Activated CD4-positive, alpha-beta T cell treated with anti-CD3 and anti-CD28 coated beads, Interleukin-2, amount 50 U/mL, for 1 hour (primary cell): ENCODE results near the gene ROR1.
A peak's percentile ranks its signal among the peaks of the same experiment; 100 is the strongest.

Experiments
- DNase-seq: peaks from one replicate; pipeline ENCODE4 v3.0.0-alpha.2; 2020

Gene ROR1

DNA sequence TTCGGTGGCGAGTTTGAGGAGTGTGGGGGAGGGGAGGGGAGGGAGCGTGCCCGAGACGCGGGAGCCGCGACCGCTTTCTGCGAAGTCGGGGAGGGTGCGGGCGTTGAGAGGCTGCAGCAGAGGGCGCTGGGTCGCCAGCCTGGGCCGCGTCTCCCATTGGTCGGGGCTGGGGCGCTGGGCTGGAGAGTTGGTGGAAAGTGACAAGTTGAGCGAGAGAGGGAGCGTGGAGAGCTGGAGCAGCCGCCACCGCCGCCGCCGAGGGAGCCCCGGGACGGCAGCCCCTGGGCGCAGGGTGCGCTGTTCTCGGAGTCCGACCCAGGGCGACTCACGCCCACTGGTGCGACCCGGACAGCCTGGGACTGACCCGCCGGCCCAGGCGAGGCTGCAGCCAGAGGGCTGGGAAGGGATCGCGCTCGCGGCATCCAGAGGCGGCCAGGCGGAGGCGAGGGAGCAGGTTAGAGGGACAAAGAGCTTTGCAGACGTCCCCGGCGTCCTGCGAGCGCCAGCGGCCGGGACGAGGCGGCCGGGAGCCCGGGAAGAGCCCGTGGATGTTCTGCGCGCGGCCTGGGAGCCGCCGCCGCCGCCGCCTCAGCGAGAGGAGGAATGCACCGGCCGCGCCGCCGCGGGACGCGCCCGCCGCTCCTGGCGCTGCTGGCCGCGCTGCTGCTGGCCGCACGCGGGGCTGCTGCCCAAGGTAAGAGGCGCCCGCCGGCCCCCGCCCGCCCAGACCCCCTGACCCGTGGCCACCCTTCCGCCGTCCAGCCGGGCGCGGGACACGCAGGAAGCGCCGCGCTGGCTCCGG is at the start of gene ROR1:
Gene ROR1 (plus strand): TSS at position 203 of the 802 bp plus-strand sequence.
- DNase-seq = peak; percentile 28

DNA sequence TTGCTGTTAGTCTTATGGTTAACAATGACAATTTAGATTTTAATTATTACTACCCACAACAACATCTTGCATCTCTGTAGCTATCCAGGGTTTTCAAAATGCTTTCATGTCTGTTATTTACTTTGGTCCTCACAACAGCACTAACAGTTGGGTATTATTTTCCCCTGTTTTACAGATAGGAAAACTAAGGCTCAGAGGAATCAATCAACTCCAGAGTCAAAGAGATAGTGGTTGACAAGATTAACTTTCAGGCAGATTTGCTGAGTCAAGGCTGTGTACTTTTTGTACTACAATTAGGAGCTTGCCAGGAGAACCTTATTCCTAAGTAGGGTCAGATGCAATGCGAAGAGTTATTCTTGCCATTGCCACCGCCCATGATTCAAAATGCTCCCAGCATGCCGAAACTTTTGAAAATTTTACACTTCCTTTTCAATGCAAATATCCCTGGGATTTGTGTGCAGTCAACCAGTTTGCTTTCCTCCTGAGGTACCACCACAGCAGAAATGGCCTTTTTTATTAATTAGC is 49.4 kb upstream of the ROR1 start:
- DNase-seq = no peak

DNA sequence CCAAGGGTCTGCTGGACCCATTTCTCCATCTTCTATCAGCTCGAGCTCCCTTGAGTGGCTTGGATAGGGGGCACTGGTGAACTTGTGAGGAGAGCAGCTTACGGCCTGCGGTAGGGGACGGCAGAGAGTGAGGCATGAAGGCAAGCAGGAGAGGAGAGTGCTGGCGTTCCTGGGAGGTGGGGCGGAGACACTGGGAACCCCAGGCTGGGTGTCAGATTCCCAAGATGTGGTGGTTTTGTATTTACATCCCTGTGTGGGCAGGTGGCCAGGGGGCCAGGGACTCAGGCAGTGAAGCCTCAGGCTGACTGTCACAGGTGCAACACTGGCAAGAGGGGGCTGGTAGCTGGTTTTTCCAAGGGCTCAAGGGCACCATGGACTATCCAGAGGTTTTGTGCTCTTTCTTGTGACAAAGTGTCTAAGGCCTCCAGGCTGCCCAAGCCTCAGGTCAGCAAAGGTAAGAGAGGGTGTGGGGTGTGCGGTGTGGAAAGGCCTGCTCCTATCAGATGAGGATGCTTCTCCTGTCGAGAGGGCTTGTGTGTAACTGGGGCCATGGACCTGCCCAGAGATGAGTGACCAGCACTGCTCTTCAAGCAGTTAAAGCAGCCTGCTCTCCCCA is 45.1 kb upstream of the ROR1 start:
- DNase-seq = no peak

DNA sequence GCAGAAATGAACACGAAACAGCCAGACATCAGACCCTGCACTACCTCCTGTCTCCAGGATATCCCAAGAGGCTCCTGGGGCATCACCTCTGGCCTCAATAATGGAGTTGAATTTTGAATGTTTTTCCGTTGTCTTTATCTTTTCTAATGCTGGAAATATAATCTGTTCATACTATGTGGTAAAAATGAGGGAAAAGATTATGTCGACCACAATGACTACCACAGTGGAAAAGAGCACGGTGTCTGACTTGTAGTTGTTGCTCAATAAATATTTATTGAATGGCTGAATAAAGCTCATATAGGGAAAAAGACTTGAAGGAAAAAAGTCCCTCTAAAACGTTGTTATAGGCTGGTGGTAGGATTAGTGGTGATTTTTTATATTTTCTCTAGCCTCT is 44.6 kb upstream of the ROR1 start:
- no peak for DNase-seq

DNA sequence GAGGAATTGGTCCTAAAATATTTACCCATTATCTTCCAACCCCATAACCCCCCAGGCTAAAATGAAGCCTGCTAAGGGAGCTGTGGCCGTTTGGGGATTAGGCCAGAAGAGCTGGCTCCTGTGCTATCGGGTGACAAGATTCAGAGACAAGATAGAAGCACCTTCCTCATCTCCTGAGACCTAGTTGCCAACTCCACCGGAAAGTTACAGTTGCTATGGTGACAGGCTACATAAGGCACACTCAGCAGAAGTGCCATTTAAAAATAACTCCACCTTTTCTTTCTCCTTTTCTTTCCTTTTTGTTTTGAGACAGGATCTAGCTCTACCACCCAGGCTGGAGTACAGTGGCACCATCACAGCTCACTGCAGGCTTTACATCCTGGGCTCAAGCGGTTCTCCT is 43.6 kb upstream of the ROR1 start:
- no peak for DNase-seq

DNA sequence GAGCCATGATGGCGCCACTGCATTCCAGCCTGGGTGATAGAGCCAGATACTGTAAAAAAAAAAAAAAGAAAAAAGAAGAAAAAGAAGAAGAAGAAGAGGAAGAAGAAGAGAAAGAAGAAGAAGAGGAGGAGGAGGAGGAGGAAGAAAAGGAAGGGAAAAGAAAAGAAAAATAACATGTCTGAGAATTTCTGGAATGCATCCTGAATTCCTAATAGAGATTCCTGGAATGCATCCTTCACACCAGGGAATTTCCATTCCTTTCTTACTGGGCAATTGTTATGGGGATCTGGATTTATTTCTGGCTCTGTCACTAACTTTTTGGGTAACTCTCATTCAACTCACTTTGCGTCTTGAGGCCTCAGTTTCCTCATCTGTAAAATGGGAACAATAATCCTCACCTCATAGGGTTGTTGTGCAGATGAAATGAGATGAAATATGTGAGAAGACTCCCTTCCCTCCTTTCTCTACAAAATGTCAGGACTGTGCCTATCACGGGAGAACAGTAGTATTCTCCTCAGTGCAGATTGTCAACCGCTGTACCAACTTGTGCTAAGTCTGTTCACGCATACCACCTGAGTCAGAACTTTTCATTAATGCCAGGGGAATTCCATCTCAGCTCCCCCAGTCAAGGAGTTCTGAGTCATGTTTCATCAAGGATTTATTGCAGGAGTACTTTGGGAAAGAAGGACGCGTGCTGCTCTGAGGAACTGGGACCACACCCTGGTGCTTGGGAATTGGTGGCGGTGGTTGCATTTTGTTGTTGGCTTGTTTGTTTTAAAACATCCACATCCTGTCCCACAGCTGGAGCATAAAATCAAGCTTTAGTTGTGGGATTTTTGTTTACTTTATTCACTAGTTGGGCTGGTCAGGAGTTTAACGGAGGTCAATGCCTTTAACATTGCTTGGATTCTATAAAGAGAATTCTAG is 42.4 kb upstream of the ROR1 start:
- no peak for DNase-seq

DNA sequence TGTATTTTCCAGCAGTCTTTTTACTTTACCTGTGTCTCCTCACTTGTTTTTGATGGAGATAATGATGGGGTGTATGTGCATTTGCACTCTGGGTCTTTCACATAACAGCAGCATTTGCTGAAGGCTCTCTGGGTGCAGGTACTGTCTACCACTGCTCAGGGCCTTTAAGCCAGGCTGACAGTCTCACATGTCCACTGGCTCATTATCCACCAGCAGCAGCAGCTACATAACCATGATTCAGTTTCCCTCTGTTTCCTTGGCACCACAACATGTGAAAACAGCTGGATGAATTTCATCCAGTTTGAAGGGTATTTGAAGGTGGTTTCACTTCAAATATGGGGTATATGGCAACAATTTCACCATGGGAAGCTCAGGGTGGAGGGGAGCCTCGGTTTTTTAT is 41.2 kb upstream of the ROR1 start:
- DNase-seq = no peak

DNA sequence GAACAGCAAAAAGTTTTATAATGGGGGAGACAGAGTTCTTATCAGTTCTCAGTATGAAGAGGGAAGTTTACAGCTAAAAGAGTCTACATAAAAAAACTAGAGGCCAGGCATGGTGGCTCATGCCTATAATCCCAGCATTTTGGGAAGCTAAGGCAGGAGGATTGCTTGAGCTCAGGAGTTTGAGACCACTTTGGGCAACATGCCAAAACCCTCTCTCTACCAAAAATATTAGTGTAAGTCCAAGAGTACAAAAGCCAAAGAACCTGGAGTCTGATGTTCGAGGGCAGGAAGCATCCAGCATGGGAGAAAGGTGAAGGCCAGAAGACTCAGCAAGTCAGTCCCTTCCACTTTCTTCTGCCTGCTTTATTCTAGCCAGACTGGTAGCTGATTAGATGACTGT is 35.0 kb upstream of the ROR1 start:
- no peak for DNase-seq

DNA sequence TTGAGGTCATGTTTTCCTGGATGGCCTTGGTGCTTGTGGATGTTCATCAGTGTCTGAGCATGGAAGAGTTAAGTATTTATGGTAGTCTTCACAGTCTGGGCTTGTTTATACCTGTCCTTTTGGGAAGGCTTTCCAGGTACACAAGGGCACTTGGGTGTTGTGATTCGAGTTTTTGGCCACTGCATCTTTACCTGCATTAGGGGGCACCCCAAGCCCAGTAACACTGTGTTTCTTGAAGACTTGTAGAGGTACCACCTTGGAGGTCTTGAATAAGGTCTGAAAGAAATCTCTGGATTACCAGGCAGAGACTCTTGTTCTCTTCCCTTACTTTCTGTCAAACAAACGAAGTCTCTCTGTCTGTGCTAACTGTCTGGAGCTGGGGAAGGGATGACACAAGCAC is 34.4 kb upstream of the ROR1 start:
- no peak for DNase-seq

DNA sequence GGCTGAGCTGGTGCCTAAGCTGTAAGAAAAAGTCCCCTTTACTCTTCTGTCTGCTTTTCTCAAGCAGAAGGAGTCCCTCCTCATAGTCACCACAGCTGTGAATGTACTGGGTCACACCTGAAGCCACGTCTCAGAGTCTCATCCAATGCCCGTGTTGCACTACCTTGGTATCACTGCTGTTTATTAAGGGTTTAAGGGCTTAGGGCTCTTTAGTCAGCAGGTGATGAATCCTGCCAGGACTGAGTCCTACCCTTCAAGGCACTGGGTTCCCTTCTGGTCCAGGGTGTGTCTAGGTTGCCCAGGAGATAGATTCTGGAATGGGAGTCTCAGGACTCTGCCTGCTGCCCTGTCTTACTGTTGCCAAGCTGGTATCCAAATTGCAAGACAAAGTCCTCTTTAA is 33.4 kb upstream of the ROR1 start:
- DNase-seq = no peak

DNA sequence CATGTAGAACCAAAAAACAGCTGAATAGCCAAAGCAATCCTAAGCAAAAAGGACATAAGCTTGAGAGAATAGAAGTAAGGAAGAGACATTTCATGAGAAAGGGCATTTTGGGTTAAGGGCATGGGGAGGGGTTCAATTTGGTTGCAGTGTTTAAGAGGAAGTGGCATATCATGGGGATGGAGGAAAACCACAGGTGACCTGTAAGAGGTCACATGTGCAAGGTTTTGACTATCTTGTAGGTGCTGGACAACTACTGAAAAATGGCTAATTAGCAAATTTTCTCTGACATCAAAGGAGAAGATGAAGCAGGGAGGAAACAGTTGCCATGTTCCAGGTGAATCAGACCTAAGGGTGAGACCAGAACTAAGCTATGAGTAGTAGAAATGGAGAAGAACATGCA is 31.3 kb upstream of the ROR1 start:
- DNase-seq = no peak

DNA sequence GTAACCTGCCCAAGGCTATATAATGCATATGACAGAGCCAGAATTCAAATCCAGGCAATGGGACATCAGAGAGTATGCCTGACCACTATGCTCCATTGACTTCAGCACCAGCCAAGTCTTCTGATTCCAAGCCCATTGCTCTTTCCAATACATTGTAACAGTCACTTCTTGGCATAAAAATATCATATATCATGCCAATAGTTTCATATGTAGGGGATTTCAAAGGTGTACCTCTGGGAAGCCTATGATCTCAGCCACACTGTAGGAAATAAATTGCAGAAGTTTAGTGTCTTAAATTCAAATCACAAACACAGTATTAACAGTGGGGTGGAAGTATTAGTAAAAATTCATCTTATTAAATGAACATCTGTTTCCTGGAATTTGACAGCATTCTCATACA is 30.0 kb upstream of the ROR1 start:
- DNase-seq = no peak

DNA sequence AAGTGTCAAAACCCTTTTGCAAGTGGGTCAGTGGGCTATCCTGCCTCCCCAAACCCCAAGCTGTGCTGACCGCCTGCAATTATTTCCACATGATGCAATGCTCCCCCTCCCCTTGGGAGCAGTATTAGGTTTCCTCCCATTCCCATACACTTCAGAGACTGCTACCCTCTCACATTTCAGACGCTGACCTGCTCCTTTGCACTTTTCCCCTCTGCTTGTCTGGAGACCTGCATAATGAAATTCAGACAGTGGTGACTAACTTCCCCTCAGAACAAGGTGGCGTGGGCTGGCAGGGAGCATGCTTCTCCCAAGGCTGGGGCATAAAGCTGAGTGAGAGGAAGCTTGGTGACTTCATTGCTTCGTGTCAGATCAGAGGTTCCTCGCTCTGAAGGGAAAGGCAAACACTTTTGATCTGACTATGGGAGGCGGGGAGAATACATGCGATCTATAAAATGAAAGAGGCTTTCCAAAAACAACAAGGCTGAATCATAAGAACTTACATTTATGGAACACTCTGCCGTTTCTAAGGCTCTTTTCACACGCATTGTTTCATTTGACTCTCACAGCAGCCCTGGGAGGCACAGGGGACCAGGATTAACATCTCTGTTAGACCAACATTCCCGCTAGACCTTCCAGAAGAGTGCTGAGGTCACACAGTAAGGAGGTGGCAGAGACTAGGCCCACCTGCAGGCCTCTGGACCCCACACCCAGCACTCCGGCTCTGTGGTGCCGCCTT is 27.5 kb upstream of the ROR1 start:
- DNase-seq = no peak

DNA sequence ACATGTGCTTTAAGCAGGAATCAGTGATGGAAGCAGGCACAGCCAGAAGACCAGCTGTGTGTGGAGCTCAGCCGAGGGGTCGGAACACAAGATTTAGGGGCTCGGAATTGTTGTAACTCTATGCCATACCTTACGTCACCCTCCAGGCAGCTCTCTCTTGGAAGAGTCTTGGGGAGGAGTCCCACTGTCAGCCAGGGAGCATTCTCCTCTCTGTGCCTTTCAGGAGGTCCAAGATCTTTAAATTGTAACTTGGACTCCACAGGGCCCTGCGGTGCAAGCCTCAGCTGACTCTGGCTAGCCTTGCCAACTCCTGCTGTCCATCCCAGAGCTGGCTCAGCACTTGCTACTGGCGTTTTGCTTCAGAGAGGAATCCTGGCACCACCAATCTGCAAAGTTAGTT is 26.4 kb upstream of the ROR1 start:
- DNase-seq = no peak

DNA sequence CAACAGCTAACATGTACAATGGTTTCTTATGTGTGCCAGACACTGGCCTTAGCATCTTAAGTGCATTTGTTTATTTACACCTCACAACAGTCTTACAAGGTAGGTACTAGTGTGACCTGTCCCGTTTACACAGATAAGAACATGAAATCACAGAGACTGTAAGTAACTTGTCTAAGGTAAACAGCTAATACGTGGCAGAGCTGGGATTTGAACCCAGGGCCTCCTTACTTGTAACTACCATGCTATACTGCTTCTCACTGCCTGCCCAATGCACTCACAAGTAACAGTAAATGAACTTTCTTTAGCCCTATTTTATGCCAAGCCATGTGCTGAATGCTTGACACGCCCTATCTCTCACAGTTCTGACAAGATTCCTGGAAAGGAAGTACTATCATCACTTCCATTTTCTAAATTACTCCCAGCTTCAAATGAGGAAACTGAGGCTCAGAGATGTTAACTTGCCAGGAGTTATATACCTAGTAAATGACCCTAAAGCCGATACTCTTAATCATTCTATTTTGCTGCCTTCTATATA is 25.7 kb upstream of the ROR1 start:
- no peak for DNase-seq

DNA sequence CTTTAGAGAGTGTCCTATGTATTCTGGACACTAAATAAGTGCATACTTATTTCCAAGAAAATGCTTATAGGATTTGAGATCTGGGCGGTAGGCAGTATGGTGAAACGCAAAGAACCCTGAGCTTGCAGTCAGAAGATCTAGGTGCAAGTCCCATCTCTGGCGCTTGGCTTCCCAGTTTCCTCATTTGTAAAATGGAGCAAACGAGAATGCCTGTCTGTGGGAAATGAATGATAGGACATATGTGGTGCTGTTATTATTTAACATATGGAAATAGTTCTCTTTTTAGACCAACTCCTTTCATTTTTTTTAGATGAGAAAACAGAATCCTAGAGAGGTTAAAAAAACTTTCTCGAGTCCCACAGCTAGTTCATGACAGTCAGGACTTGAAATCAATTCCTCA is 25.2 kb upstream of the ROR1 start:
- DNase-seq = no peak

DNA sequence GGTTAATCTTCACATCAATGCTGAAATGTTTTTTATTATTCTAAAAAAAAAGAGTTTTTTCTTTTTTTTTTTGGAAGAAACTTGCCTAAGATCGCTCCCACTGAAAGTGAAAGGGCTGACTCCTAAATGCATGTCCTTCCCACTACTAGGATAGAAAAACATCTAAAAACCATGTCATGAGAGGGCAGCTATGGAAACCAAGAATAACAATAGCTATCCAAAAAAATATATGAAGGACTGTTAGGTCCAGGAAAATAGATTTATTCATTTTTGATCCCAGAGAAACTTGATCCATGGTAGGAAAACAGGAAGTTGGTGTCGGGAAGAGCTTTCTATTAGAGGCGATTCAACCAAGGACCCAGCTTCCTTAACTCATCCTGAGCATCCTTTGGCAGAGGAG is 23.1 kb upstream of the ROR1 start:
- DNase-seq = no peak

DNA sequence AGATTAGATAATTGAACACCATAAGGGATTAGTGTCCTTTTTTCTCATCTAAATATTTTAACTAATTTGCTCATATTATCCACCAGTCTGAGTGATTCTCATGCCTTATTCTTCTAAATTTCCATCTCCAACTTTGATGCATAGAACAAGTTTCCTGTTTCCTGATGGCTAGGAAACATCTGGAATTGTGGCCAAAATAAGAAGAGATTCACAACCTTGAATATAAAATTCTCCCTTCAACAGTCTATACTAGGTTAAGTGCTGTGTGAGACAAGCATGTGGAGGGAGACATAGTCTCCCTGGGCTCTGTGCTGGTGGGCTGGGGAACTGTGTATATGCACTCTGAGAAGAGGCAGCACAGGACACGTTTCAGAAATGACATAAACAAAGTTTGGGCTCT is 21.6 kb upstream of the ROR1 start:
- DNase-seq = no peak

DNA sequence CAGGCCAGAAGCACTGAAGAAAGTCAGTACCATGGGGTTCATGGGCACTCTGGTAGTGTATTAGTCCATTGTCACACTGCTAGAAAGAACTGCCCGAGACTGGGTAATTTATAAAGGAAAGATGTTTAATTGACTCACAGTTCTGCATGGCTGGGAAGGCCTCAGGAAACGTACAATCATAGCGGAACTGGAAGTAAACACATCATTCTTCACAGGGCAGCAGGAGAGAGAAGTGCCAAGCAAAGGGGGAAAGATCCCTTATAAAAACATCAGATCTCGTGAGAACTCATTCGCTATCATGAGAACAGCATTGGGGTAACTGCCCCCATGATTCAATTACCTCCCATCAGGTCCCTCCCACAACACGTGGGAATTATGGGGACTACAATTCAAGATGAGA is 20.2 kb upstream of the ROR1 start:
- DNase-seq = no peak

DNA sequence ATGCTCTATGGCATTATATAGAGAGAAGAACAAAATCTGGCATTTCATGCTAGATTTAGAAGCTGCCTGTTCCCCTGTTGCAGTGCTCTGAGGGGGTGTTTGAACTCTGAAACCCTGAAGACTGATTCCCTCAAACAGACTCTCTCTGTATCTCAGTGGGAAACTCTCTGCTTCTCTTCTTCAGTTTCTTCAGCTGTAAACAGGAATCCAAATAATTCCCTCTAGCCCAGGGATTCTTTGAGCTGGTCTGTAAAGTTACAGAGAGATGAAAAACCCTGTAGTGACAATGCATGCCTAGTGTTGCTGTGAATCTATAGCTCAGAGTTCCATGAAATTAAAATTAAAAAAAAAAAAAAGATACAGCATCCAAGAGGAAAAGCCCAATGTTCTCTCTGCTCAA is 17.0 kb upstream of the ROR1 start:
- no peak for DNase-seq

DNA sequence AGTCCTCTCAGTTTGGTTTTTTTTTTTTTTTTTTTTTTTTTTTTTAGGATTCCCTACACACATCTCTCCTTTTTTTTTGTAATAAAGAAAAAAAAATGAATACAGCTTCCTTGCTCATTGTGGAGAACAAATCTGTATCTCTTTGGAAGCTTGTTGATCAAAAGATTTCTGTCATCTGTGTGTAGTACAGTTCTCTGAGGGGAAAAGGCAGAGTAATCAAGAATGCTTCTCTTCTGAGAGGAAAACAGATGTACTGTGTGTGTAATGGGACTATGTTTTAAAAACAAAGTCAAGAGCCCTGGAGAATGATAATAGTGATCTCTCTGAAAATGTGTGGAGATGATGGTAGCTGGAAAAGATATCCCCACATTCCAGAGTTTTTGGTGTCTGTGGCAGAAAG is 16.5 kb upstream of the ROR1 start:
- DNase-seq = no peak

DNA sequence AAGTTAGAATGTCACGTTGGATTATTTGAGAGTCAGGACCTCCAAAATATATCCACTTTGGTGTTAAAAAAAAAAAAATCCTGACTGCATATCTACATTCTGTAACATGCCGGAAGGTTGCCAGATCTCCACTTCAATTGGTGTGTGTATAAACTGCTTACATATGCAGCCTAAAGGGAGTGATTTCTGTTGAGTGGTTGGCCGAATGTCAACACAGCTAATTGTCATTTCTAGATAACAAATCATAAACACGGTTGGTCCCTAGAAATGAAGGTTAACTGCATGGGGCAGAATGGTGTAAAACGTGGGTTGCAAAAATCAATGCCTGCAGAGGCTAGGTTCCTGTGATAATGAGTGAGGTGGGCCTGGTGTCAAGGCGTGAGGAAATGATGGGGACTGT is 15.0 kb upstream of the ROR1 start:
- DNase-seq = no peak

DNA sequence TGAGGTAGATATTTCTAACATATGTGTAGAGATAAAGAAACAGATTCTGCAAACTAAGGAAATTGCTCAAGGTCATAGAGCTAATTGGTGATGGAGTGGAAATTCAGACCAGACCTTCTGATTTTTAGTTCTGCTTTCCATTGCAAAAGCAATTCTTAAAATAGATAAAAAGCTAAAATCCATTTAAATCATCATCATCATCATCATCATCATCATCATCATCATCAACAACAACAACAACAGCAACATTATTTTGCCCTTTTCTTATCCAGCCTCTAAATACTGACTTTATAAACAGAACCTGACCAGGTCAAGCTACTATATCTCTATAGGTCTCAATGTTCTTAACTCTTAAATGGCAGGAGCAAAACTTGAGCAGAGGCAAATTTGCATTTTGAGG is 14.0 kb upstream of the ROR1 start:
- DNase-seq = no peak
